NCI-H226 (cell line): ENCODE measurements around the gene NECTIN1.

ENCODE experiments used
- DNase-seq: peaks from one replicate; pipeline ENCODE4 v3.0.0-alpha.2; 2015

NECTIN1 gene

DNA sequence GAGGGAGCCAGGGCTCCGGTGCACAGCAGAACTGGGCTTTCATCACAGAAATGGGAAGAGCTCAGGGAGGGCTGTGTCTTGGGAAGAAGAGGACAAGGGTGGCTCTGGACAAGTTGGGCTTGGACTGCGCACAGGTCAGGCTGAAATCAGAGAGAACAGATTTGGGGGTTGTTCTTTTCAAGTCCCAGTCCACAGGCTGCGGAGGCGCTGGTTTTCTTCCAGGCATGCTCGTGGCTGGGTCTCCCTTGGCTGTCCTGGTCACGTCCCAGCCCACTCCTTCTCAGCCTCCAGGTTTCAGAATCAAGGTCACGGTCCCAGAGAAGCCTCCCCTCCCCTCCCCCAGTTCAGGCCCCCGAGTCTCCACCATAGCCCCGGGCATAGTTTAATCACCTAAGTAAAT lies 17.0 kb downstream of the NECTIN1 start:
- no peak for DNase-seq

DNA sequence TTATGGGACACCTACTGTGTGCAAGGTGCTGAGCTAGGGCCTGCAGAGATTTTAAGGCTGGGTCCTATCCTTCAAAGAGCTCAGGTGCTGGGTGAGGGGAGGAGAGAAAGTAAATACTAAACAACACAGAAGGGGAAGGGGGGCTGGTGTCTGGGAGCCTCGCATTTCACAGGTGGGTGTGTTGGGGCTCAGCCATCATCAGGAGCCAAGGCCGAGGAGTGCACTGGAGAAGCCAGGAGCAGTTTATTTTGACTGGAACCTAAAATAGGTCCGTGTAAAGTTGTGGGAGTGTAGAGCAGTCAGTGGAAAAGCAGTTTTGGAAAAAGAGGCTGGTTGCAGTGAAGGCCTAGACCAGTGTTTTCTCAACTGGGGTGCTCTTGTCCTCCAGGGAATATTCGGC lies 17.5 kb downstream of the NECTIN1 start:
- no peak for DNase-seq

DNA sequence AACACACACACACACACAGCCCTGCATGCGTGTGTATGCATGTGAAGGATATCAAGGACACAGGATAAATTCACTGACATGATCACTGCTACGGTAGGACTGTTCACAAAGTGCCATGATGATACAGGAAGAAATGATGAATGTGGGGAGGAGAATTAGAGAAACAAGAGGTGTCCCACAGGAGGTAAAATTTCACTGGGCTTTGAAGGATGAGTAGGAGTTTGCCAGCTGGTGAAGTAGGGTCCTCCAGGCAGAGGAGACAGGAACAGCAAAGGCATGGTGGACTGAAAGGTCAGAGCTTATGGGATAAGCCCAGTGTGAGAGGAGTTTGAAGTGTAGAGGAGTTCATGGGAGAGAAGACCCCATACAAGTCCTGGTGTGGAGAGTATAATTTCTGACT lies 18.6 kb downstream of the NECTIN1 start:
- no peak for DNase-seq

DNA sequence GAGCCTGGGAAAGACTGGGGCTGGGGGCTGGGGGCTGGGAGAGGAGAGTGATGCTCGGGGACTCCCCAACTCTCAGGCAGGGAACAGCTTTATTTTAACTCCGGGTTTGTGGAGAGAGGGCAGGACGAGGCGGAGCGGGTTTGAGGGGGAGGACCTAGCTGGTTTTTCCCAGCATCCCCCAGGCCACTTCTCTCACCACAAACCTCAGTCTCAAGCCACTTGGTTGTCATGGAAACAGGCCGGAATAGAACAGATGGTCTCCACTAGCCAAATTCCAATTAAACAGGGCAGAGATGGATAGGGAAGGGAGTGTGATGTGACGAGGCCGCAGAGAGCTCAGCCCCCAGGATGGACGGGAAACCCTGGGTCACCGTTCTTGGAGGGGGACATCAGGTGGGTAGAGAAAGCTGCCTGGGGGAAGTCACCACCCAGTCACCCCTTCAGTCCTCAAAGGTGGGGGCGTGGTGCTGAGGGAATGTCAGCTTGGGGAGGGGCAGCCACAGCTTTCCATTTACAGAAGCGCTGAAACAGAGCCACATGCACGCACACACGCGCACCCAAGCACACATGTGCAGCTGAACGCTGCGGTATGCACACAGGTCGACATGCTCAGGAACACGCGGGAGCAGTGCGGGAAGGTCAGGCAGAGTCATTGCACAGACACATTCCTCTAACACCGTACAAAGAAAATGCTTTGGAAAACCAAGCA lies 19.2 kb downstream of the NECTIN1 start:
- no peak for DNase-seq

DNA sequence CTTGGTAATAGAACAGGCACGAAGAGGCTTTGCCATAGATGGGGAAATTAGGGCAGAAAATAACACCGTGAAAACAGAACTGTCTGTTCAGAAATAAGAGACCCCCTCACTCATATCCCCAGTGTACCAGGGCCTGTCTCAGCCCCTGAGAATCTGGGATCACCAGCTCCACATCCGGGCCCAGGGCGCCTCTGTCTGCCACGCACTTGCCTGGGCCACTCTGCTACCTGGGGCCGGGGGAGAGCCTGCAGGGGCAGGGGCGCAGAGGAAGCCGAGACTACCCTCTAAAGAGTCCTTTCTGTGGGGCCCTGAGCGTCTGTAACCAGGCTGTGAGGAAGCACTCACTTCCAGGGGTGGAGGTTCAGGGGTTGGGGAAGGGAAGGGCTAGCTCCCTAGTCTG lies 19.8 kb downstream of the NECTIN1 start:
- DNase-seq = no peak

DNA sequence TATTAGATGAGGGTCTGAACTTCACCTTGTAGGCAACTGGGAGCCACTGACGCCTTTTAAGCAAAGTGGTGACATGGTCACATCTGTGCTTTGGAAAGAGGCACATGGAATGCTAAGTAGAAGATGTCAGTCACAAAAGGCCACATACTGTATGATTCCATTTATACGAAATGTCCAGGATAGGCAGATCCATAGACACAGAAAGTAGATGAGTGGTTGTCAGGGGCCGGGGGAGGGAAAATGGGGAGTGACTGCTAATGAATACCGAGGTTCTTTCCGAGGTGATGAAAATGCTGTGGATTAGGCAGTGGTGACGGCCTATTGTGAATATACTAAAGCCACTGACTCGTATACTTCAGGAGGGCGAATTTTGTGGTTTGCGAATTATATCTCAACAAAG lies 20.6 kb downstream of the NECTIN1 start:
- no peak for DNase-seq

DNA sequence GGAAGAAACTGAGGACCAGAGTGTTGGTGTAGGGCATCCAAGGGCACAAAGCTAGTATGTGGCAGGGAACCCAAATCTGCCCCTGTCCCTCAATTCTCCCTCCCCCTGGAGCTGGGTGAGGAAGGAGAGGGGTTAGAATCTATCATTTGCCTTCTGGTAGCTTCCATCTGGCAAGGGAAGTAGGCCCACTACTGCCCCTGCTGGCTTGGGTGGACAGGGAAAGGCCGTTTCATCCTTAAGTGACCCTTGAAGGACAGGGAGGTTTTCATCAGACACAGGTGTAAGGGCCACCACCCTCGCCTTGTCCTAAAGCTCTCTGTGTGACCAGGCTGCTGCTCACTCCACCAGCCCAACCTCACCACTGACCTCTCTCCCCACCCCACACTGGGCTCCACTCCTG lies 22.1 kb downstream of the NECTIN1 start:
- no peak for DNase-seq

DNA sequence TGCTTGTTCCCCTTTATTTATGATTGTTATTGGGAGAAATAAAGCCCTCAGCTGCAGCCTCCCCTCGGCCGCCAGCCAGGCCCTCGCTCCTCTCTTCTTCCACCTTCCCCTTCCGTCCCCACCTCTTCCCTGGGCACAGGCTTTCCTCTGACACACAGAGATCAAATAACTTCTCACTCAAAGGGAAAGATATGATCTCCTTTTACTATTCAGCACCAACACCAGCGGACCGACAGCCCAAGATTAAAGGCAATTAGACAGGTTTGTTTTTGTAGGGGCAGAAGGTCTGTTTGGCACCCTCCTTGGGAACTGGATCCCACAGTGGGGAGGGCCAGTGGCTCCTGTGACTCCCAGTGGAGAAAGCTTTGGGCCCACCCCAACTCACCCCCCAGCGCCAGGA lies 23.0 kb downstream of the NECTIN1 start:
- no peak for DNase-seq

DNA sequence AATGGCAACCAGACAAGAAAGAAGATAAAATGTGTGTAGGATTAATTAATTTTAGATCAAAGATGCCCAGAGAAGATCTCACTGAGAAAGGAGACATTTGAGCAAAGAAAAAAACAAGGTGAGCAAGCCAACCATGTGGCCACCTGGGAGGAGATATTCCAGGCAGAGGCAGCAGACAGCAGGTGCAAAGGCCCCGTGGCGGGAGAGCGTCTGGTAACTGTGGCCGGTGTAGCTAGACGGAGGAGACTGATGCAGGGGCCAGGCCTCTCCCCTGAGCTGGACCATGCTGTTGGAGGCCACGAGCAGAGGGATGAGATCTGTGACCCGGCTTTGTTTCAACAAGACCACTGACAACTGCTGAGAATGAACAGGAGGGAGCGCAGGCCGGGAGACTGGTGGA lies 23.6 kb downstream of the NECTIN1 start:
- DNase-seq = no peak

DNA sequence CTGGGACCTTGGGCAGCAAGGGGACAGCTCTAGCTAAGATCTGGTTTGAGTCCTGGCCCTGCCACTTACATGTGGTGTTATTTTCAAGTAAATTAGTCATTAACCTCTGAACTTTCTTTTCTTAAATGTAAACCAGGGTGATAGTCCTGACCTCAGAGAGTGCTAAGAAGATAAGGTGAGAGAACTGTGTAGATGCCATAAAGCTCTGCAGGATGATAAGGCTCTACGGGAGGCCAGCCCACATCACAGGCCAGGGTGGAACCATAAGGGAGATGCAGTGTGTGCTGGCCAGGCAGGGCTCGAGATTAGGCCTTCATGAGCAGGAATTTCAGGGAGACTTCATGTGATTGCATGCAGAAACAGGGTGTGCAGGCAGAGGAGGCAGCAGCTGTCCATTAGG lies 24.2 kb downstream of the NECTIN1 start:
- DNase-seq = no peak

DNA sequence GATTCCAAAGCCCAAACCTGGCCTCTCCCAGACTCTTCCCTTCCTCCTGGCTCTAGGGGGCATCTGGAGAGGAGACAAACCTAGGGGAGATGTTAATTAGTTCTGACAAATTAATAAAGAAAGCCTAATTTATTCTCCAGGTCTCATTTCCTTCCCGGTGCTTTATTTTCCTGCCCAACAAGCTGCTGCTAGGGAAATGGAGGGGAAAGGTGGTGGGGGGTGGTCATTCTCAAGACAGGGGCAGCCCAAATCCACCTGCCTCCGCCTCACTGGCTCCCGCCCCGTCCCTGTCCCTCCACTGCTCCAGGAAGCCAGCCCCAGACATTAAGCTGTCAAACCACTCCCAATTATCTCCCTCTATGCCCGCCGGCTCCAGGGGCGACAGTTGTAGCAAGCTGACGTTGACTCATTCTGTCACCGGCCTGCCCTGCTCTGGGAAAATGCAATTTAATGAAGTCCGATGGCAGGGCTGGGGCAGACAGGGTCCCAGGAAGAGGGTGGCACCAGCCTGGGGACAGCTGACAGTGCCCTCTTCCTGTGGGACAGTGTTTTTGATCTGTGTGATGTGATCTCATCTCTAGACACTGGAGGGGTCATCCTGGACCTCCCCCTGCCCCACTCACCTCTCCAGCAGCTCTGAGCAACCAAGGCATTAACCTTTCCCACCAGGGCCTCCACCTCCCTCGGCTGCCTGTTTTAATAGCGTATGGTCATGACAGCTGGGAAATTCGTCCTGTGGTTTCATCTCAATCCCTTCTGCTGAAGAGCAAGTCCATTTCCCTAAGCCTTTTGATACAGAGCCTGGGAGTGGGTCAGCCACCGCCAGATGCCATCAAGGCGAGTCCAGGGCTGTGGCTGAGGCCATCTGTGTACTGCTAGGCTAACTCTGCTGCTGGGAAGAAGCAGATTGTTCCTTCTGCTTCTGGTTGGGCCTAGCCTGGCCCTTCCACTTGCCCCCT lies 27.1 kb downstream of the NECTIN1 start:
- no peak for DNase-seq

DNA sequence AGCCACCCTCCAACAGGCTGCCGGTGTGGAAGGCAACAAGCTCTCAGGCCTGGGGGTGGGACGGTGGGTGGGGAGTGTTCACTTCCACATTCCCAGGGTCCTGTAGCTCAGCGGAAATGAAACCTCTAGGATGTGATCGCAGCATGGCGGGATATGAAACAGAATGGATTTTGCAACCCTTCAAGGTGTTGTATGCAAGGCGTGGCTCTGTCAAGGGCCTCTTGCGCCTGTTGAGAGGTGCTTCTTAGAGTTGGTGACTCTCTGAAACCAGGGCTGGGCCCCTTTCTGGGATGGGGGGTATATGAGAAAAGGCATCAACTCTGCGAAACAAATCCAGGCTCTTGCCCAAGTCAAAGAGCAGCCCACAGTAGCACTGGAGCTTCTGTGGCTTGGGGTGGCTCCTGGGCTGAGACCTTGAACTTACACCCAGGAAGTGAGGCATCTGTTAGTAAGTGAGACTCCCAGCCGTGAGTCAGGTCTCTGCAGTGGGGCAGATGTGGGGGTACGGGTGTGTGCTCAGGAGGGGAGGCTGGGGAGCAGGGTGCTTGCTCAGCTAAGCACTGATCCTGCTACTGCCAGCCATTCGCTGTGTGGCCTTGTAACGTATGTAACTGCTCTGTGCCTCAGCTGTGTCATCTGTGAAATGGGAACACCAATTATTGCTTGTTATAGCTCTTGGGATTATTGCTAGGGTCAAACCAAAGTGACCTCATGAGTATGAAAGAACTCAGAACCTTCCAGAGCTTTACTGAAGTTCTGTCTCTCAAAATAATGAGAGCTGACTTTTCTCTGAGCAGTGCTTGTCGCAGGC lies 28.3 kb downstream of the NECTIN1 start:
- peak; percentile 25 for DNase-seq

DNA sequence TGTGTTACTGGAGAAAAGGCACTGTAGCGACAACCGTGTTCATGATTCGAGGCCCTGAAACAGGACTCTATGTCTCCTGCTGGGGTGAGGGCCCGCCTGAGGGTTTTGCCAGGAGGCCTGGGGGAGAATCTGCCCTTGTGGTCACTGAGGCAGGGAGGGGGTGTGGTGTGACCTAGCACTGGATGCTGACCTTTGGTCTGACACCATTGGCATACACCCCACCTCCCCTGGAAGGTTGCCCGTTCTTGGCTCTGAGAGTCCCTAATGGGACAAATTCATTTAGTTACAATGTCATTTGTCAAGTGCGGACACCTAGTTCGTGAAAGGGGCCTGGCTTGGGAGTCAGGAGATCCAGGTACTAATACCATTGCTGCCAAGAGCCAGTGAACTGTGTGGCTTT lies 29.0 kb downstream of the NECTIN1 start:
- no peak for DNase-seq

DNA sequence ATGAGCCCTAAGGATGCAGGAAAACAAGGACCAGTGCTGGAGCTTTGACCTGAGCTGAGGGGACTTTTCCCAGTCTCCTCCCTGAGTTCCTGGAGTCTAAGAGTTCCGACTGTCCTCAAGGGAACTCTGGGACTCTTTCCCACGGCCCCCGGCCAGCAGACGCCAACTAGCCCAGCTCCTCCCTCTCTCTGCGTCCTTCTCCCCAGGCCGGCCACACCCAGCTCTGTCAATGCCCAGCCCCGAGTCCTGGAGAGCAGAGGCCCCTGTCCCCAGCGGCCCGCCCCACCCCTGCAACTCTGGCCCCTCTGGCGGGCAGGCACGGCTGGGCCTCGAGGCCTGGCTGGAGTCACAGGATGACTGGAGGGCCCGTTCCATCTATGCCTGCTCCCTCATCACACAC lies 29.8 kb downstream of the NECTIN1 start:
- no peak for DNase-seq

DNA sequence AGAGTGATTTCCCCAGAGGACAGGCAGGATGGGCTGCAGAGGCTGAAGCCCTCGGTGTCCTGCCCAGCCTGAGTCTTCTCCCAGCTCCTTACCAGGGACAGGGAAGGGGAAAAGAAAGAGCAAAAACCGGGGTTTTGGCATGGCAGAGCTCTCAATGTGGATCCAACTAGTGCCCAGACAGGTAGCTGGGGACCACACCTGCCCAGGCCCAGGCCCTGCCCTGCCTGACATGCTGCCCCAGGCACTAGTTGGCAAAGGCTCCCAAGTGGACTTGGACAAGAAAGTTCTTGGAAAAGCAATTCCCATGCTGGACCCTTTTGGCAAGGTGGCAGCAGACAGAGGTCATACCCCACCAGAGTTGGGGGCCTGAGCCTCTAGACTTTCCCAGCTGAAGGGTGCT lies 31.1 kb downstream of the NECTIN1 start:
- no peak for DNase-seq

DNA sequence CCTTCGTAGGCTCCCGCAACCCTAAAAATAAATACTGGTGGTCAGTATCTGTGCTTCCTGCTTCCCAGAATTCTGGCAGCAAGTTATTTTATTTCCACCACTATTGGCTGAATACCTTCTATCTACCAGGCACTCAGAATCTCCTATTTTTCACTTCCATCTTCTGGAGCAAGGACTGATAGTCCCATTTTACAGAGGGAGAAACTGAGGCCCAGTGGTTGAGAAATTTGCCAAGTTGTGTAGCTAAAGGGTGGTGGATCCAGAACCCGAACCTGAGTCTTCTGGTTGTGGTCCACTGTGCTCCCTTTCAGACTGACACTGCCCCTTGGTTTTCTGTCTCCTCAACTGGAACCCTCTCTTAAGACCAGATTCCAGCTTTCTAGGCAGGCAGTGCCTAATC lies 31.6 kb downstream of the NECTIN1 start:
- no peak for DNase-seq

DNA sequence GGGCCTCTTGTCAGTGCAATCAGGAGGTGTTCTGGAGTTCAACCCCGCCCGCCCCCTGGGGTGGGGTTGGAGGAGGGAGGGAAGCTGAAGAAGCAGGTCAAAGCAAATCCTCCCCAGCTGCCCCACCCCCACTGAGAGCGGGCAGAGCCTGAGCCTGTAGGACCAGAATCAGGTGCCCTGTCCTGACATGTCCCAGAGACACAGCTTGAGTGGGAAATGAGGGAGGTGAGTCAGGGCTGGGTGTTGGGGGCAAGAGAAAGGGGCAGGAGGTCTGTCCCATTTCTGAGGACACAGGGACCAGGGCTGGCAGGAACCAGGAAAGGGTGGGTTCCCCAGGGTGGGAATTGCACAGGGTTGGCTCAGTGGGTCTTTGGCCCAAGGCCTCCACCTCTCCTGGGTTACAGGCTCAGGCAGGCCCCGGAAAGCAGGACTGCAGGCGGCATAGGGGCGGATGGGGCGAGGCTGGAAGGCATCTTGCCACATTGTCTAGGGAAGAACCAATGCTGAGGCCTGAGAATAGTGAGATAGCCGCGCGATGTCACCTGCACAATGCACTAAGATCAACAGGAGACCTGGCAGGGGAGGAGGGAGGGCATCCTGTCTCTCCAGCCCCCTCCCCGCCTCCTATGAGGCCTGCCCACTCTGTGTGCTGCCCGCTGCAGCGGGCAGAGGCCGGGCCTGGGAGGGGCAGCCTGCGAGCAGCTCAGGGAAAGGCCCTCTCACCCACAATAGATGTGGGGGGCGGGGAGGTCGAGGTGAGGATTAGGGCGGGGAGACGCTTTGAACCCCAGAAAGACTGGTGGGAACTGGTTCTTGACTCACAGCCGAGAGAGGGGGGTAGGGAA lies 32.4 kb downstream of the NECTIN1 start:
- no peak for DNase-seq

DNA sequence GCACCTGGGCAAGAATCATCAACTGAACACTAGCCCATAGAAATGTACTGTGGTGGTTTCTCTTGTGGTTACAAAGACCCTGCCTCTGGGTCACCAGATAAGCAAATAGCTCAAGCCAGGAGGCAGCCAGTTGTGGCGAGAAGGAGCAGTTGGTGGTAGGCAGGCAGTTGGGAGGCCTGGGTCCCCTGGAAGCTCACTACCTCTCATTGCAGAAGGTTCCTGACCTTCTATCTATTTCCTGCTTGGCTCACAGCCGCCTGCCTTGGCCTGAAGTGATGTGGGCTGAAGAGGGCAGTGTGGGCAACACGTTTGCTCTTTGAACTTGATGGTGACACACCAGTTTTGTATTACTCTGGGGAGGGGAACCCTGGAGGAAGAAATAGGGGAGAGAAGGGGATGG lies 34.7 kb downstream of the NECTIN1 start:
- DNase-seq = no peak

DNA sequence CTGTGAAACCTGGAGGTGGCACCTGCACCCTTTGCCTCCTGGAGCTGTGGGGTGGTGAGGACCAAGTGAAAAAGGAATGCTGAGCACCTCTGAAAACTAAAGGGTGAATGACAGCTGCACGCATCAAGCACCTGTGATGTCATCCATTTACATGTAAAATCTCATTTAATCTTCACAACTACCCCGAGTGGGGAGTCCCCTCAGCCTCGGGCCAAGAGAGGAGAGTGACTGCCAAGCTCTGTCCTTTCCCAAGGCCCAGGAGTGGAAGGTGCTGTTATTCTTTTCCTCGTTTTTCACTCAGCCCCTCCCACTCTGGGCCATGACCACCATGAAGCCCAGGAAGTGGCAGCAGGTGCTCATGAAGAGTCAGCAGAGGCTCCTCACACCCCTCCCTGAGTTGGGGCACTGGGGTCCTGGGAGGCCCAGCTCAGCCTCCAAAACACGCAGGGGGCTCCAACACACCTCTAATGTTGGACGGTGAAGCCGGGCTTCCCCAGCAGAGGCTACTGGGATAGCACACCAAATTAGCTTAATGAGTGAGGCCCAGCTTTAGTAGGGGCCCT lies 35.7 kb downstream of the NECTIN1 start:
- DNase-seq = no peak

DNA sequence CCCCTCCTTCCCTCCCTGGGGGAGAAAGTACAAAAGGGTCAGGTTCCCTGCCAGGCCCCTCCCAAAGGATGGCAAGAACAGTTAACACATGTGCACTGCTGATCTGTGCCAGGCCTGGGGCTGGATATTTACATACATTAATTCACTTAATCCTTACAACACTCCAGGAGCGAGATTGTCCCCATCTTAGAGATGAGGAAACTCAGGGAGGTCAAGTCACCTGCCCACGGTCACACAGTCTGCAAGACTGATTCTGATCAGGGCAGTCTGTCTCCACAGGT lies 36.5 kb downstream of the NECTIN1 start:
- no peak for DNase-seq

DNA sequence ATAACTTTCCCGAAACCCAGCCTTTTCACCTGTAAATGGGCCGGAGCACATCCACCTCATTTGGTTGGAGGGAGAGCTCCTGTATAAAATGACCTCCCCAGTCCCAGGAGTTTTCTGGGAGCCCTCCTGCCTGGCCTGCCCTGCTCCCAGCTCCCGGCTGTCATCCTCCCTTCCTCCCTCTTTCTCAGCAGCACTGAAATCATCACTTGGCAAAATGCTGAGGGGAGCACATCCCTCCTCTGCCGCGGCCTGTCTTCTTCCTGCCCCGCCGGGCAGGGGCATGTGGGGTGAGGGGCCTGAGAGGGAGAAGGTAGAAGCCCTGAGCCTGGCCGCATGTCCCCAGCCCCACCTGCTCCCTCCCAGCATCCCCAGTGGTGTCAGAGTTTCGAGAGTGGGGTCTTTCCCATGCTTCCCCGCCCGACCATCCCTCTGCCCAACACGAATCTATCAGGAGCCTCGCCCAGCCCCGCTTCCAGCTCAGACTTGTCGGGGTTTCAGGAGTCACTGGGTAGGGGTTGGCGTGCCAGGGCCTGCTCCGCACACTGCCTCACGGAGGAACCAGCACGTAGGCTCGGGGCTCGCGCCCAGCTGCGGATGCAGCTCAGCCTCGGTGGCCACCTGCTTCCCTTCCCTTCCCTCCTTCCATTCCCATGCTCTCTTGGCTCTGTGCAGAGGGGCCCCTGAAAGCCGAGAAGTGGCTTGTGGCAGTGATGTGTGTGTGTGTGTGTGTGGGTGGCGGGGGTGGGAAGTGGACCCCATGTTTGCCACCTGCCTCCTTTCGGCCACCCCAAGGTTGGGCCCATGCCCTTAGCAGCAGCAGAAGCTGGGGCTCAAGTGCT lies 37.1 kb downstream of the NECTIN1 start:
- no peak for DNase-seq
